Vagina (tissue), 2 donors: ENCODE results near the gene TUBA3D. TPM values are rescaled to one million over a fixed set of nuclear protein-coding genes. Genes with fewer than 3 reads are reported as not detected.
A peak's percentile ranks its signal among the peaks of the same experiment; 100 is the strongest.
"Not testable (repeated sequence)": the region's sequence is repeated elsewhere in the genome, so short reads cannot be mapped to it uniquely, and the experiment has no call there.

Source experiments
- DNase-seq, 2 donors: peaks; one replicate each; pipeline ENCODE4 v3.0.0-alpha.2; 2017; ENCODE audit errors: extremely low spot score in 2 of 2
- H3K27ac ChIP-seq: fragments of 200-600 bp; sonication (generic); one replicate; pipeline ENCODE4 v1.5.1; 2019
- H3K27me3 ChIP-seq: fragments of 200-600 bp; sonication (generic); one replicate; pipeline ENCODE4 v1.5.1; 2019
- H3K36me3 ChIP-seq, 2 donors: fragments of 200-600 bp; sonication (generic); one replicate each; pipeline ENCODE4 v1.5.1; 2017 to 2019
- H3K4me1 ChIP-seq: fragments of 200-600 bp; sonication (generic); one replicate; pipeline ENCODE4 v1.5.1; 2019
- H3K4me3 ChIP-seq, 2 donors: fragments of 200-600 bp; sonication (generic); 1 replicate in 1 of 2; 2 replicates in 1 of 2; pipeline ENCODE4 v1.5.1; 2016 to 2019
- H3K9me3 ChIP-seq: fragments of 200-600 bp; sonication (generic); one replicate; pipeline ENCODE4 v1.5.1; 2019
- CTCF ChIP-seq, 3 experiments: fragments of 450-650 bp in 2 of 3; fragments of 200-600 bp in 1 of 3; sonication (generic) in 1 of 3; IDR thresholded peaks; one replicate each; pipeline ENCODE4 v1.5.1; 2017 to 2019; ENCODE audit warnings: antibody characterized with exemption in 3 of 3, mild to moderate bottlenecking in 2 of 3, moderate library complexity in 2 of 3
- POLR2A ChIP-seq, 2 donors: fragments of 450-650 bp; IDR thresholded peaks; one replicate each; pipeline ENCODE4 v1.6.1; 2017; ENCODE audit warnings: antibody characterized with exemption in 2 of 2, mild to moderate bottlenecking in 2 of 2, moderate library complexity in 2 of 2
- POLR2AphosphoS5 ChIP-seq, 2 donors: sonication (generic); formaldehyde crosslinking; IDR thresholded peaks; one replicate each; pipeline ENCODE4 v1.9.0; 2017; ENCODE audit warnings: antibody characterized with exemption in 2 of 2, mild to moderate bottlenecking in 2 of 2, low read depth in 1 of 2; ENCODE audit not compliant: insufficient read depth in 1 of 2
- intact Hi-C: fragments of 100-400 bp; cut with DNase I; formaldehyde crosslinking; loops from one replicate; pipeline ENCODE4 v1.15.1; 2023
- microRNA-seq: library from miRNA; unstranded; fragments of <30 nt; microRNA quantifications from one replicate; pipeline ENCODE4, GENCODE V29; 2017; ENCODE audit warnings: borderline number of aligned reads, borderline replicate concordance
- total RNA-seq: library from RNA; depleted of rRNA; stranded (reverse); fragments of >200 nt; gene quantifications from one replicate; pipeline ENCODE4 v1.2.3, GENCODE V29; 2016

Gene TUBA3D
- total RNA-seq, 1 donor from 2014 or later = 0.74 TPM

- Histone ChIP-seq H3K36me3 (peaks cover 0 to 3% of the 10 kb centered on the region in 2 donors), H3K27me3 (no peaks in the 10 kb centered on the region), H3K27ac (no peak overlapping the region), H3K4me3 (no peak overlapping the region), H3K4me1 (no peaks in the 10 kb centered on the region), H3K9me3 (no peaks in the 10 kb centered on the region)
- TF ChIP-seq POLR2AphosphoS5 (IDR thresholded peaks at IDR 0.05; ENCODE audit: insufficient read depth in 1 of 2, low read depth in 1 of 2) (no peak), POLR2A (IDR thresholded peaks at IDR 0.05) (no peak), CTCF (IDR thresholded peaks at IDR 0.05) (no peak)
- intact Hi-C loops = loop anchor here (1.0 kb wide), 1 partner anchor 28 kb away; no protein-coding TSS in a partner anchor
- DNase-seq = no peak
Measured at GRCh38 chr2:131521961-131522781, 46.3 kb downstream of the TUBA3D start.

GRCh38 chr2:131525256-131525655 is 49.3 kb downstream of the TUBA3D start:
- H3K4me1 ChIP-seq, H3K36me3 ChIP-seq, H3K4me3 ChIP-seq, H3K9me3 ChIP-seq, H3K27me3 ChIP-seq, H3K27ac ChIP-seq, intact Hi-C loops: not testable (repeated sequence)
- peak; percentile 37 to 56 for DNase-seq

- H3K27me3 ChIP-seq, H3K4me1 ChIP-seq, intact Hi-C loops, H3K36me3 ChIP-seq, H3K9me3 ChIP-seq: not testable (repeated sequence)
- Histone ChIP-seq H3K4me3 (peak within 1 kb of the TSS; percentile 38 to 53), H3K27ac (peak within 1 kb of the TSS; percentile 24)
- peak; percentile 19 to 54 for DNase-seq
Measured at GRCh38 chr2:131527131-131528001, 51.4 kb downstream of the TUBA3D start, which contains the start of gene CCDC74A. TSS of gene CCDC74A (plus strand) at chr2:131527888. CDS start at chr2:131527971, 83 bp downstream.

- H3K27me3 ChIP-seq, intact Hi-C loops, H3K27ac ChIP-seq, H3K4me1 ChIP-seq, H3K36me3 ChIP-seq, H3K9me3 ChIP-seq: not testable (repeated sequence)
- peak overlapping the region; percentile 38 to 53 for H3K4me3 ChIP-seq
- peak; percentile 72 to 82 for DNase-seq
Measured at GRCh38 chr2:131528981-131529863, 53.3 kb downstream of the TUBA3D start.

GRCh38 chr2:131529864-131530445 is 54.0 kb downstream of the TUBA3D start:
- H3K27me3 ChIP-seq, H3K4me3 ChIP-seq, H3K4me1 ChIP-seq, H3K9me3 ChIP-seq, H3K27ac ChIP-seq, H3K36me3 ChIP-seq, intact Hi-C loops: not testable (repeated sequence)
- DNase-seq = peak; percentile 44 to 85

- H3K36me3 ChIP-seq, H3K27ac ChIP-seq, H3K4me1 ChIP-seq, H3K9me3 ChIP-seq, intact Hi-C loops, H3K4me3 ChIP-seq, H3K27me3 ChIP-seq: not testable (repeated sequence)
- DNase-seq = peak; percentile 74 to 82
Measured at GRCh38 chr2:131530626-131531344, 54.9 kb downstream of the TUBA3D start.

- intact Hi-C loops, H3K9me3 ChIP-seq, H3K27ac ChIP-seq, H3K27me3 ChIP-seq, H3K4me1 ChIP-seq, H3K36me3 ChIP-seq, H3K4me3 ChIP-seq: not testable (repeated sequence)
- DNase-seq = peak in 1 of 2 donors; percentile 20
Measured at GRCh38 chr2:131531547-131532185, 55.7 kb downstream of the TUBA3D start.

Small RNAs within 50 kb of the gene (microRNA-seq; reads per million reads assigned to microRNA genes)
- not detected for gene MIR4784

Other genes with a start within 250 kb of the TUBA3D start
- gene RAB6D, start 112.0 kb upstream of the TUBA3D start, total RNA-seq = not detected
- 140 TPM for gene MZT2A, start 16.3 kb downstream of the TUBA3D start, total RNA-seq
- 10.8 TPM for gene CCDC74A, start 51.8 kb downstream of the TUBA3D start, total RNA-seq